Mucosa of descending colon (tissue), 3 donors: ENCODE results near the gene ACOXL. TPM values are rescaled to one million over a fixed set of nuclear protein-coding genes. Genes with fewer than 3 reads are reported as not detected.

ENCODE experiments used
- ATAC-seq: fragments of 200-7000 bp; cut with Tn5 transposase; one replicate; pipeline ENCODE4 v1.9.1; 2020; ENCODE audit warnings: mild to moderate bottlenecking, moderate library complexity
- DNase-seq, 3 donors: peaks; one replicate each; pipeline ENCODE4 v3.0.0-alpha.2; 2020
- H3K36me3 ChIP-seq: fragments of 200-600 bp; one replicate; pipeline ENCODE4 v1.8.0; 2021; ENCODE audit warnings: low read depth, mild to moderate bottlenecking
- H3K4me1 ChIP-seq: fragments of 200-600 bp; one replicate; pipeline ENCODE4 v1.8.0; 2021; ENCODE audit warnings: low read depth, mild to moderate bottlenecking
- H3K4me3 ChIP-seq: fragments of 200-600 bp; one replicate; pipeline ENCODE4 v1.8.0; 2021; ENCODE audit warnings: mild to moderate bottlenecking
- H3K9me3 ChIP-seq: fragments of 200-600 bp; one replicate; pipeline ENCODE4 v1.8.0; 2021; ENCODE audit warnings: mild to moderate bottlenecking
- CTCF ChIP-seq: fragments of 200-600 bp; IDR thresholded peaks from one replicate; pipeline ENCODE4 v1.8.0; 2022; ENCODE audit warnings: antibody characterized with exemption, mild to moderate bottlenecking
- intact Hi-C, 2 donors: fragments of 100-400 bp; cut with DNase I in 1 of 2; cut with micrococcal nuclease in 1 of 2; formaldehyde crosslinking; loops; one replicate each; pipeline versions ENCODE4 v1.11.0 to v1.11.1; 2022; cut with DNase I, micrococcal nuclease
- total RNA-seq, 3 donors: library from RNA; stranded (reverse); fragmentation: NEBNext Ultra II Directional in 2 of 3; extraction: Animal tissue kit (Norgen Biotek cat#: 25700) in 2 of 3; gene quantifications; one replicate each; pipeline versions ENCODE4 v1.2.1 to v1.2.4, GENCODE V29; 2021 to 2023
- donor health status: DM: no; HTN: no; CAD: no; lungs with moderate emphysema.
- donor health status: DM: no; HTN: no; CAD: no.
- donor health status: DM: no; HTN: yes; CAD: no.

Gene ACOXL
- total RNA-seq, 3 donors from 2014 or later = 0.51 to 1.2 (median 0.87) TPM

GRCh38 chr2:110718382-110718781 lies 14.0 kb upstream of the ACOXL start:
- intact Hi-C loops = no loop called here
- Histone ChIP-seq H3K36me3 (no peaks in the 10 kb centered on the region), H3K4me1 (peaks cover 11% of the 10 kb centered on the region), H3K4me3 (no peak overlapping the region), H3K9me3 (no peaks in the 10 kb centered on the region)
- TF ChIP-seq CTCF = no peak
- ATAC-seq (no peak), DNase-seq (no peak)

GRCh38 chr2:110718990-110719389 lies 13.4 kb upstream of the ACOXL start:
- Histone ChIP-seq H3K36me3 (no peaks in the 10 kb centered on the region), H3K9me3 (no peaks in the 10 kb centered on the region), H3K4me3 (no peak overlapping the region), H3K4me1 (peaks cover 11% of the 10 kb centered on the region)
- ATAC-seq (no peak), DNase-seq (no peak)
- no peak for TF ChIP-seq CTCF
- intact Hi-C loops = no loop called here

GRCh38 chr2:110720547-110720946 lies 11.8 kb upstream of the ACOXL start:
- no peaks in the 10 kb centered on the region for H3K4me1 ChIP-seq
- no peak for ATAC-seq
- intact Hi-C loops = no loop called here

GRCh38 chr2:110724820-110725219 lies 7.6 kb upstream of the ACOXL start:
- TF ChIP-seq CTCF = no peak

More at GRCh38 chr2:110720547-110720946, 11.8 kb upstream of the ACOXL start:
- H3K36me3 ChIP-seq = no peaks in the 10 kb centered on the region
- no peak for DNase-seq
- H3K4me3 ChIP-seq = no peak overlapping the region
- H3K9me3 ChIP-seq = no peaks in the 10 kb centered on the region
- no peak for TF ChIP-seq CTCF

GRCh38 chr2:110725370-110725769 lies 7.0 kb upstream of the ACOXL start:
- Histone ChIP-seq H3K4me1 (no peaks in the 10 kb centered on the region), H3K36me3 (no peaks in the 10 kb centered on the region), H3K4me3 (no peak overlapping the region), H3K9me3 (no peaks in the 10 kb centered on the region)
- DNase-seq = no peak
- intact Hi-C loops = no loop called here
- no peak for TF ChIP-seq CTCF
- ATAC-seq = no peak

More at GRCh38 chr2:110724820-110725219, 7.6 kb upstream of the ACOXL start:
- H3K9me3 ChIP-seq = no peaks in the 10 kb centered on the region
- intact Hi-C loops = no loop called here
- no peak for DNase-seq
- no peaks in the 10 kb centered on the region for H3K36me3 ChIP-seq
- H3K4me3 ChIP-seq = no peak overlapping the region
- H3K4me1 ChIP-seq = no peaks in the 10 kb centered on the region
- no peak for ATAC-seq

GRCh38 chr2:110725859-110726258 lies 6.5 kb upstream of the ACOXL start:
- no peaks in the 10 kb centered on the region for H3K36me3 ChIP-seq
- no peak for DNase-seq
- H3K4me1 ChIP-seq = no peaks in the 10 kb centered on the region
- intact Hi-C loops = no loop called here
- no peak overlapping the region for H3K4me3 ChIP-seq
- H3K9me3 ChIP-seq = no peaks in the 10 kb centered on the region
- TF ChIP-seq CTCF = no peak
- ATAC-seq = no peak
